ENCODE measurements around the gene NDUFS7. TPM values are rescaled to one million over a fixed set of nuclear protein-coding genes. Genes with fewer than 3 reads are reported as not detected.

The NDUFS7 gene
- total RNA-seq, 1 donor from 2014 or later: 216 TPM

DNA sequence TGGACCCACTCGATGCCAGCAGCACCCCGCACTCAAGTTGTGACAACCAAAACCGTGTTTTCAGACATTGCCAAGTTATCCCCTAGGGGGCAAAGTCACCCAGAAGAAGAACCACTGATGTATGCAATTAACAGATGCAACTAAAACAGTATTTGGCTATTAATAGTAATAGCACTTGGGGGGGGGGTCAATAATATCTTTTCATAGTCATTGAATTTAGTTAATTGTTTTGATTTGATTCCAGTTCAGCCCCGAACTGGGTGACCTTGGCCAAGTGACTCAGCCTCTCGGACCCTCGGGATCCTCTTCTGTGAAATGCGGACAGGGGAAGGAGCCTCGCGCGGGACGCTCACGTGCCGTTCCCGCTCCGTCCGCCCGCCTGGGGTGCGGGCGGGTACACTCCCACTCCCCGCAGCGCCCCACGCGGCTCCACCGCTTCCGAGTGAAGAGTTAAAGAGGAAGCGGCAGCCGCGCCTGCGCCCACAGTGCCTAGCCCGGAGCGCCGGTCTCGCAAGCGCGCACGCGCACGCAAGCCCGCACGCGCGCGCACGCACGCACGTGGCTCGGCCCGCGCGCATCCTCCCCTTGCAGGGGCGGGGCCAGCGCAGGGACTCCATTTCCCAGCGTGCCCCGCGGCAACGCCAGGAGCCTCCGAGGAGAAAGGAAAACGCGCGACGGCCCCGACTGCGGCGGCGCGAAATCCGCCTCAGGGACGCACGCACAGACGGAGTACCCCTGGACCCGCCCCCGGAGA lies 23.2 kb downstream of the NDUFS7 start:
- H3K27ac ChIP-seq: peak overlapping the region; percentile 55 to 61
- intact Hi-C loops (cut with DNase I): loop anchor here (1.0 to 2.0 kb wide), 3 partner anchors 24 to 52 kb away; partner anchors contain the start of genes NDUFS7 and RPS15
- peak; percentile 95 to 99 for DNase-seq (ENCODE audit: low spot score in 2 of 2)
- TF ChIP-seq, protein P1, sequence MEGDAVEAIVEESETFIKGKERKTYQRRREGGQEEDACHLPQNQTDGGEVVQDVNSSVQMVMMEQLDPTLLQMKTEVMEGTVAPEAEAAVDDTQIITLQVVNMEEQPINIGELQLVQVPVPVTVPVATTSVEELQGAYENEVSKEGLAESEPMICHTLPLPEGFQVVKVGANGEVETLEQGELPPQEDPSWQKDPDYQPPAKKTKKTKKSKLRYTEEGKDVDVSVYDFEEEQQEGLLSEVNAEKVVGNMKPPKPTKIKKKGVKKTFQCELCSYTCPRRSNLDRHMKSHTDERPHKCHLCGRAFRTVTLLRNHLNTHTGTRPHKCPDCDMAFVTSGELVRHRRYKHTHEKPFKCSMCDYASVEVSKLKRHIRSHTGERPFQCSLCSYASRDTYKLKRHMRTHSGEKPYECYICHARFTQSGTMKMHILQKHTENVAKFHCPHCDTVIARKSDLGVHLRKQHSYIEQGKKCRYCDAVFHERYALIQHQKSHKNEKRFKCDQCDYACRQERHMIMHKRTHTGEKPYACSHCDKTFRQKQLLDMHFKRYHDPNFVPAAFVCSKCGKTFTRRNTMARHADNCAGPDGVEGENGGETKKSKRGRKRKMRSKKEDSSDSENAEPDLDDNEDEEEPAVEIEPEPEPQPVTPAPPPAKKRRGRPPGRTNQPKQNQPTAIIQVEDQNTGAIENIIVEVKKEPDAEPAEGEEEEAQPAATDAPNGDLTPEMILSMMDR (IDR thresholded peaks at IDR 0.05): peak in 1 of 3 experiments; percentile 17
- H3K4me1 ChIP-seq: peaks cover 31 to 37% of the 10 kb centered on the region in 2 donors
- H3K4me3 ChIP-seq: peak overlapping the region; percentile 41 to 75
- H3K9me3 ChIP-seq: no peaks in the 10 kb centered on the region
- no peaks in the 10 kb centered on the region for H3K27me3 ChIP-seq
- H3K36me3 ChIP-seq: no peaks in the 10 kb centered on the region

DNA sequence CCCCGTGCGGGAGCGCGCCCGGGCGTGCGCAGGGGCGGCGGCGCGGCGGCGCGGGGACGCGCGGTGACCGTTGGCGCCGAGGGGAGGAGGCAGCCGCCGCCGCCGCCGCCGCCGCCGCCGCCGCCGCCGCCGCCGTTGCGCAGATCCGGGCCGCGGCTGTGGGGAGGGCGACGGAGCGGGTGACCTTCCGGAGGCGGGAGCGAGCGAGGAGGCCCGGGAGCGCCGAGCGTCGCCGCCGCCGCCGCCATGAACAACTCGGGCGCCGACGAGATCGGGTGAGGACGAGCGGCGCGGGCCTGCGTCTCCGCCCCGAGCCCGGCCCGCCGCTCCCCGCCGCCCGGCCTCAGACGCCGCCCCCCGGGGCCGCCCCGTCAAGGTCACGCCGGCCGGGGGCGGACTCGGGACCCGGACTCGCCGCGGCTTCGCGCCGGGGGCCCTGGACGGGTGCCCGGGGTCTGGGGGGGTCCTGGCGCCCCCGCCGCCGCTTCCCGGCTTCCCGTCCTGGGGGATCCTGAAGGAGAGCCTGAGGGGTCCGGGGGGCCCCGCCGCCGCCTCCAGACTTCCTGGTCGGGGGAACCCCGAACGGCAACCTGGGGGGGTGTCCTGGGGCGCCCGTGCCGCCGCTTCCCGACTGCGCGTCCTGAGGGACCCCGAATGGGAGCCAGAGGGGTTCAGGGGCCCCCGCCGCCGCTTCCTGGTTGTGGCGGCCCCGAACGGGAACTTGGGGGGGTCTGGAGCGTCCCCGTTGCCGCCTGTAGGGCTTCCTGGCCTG lies 24.0 kb downstream of the NDUFS7 start, which contains the start of gene DAZAP1:
Gene DAZAP1 (plus strand): TSS at position 59 of the 772 bp plus-strand sequence. CDS start 188 bp downstream, at position 247.
- intact Hi-C loops (cut with DNase I): loop anchor here (1.0 to 2.0 kb wide), 4 partner anchors 24 to 129 kb away; partner anchors contain the start of genes NDUFS7 and RPS15
- Histone ChIP-seq H3K9me3 (no peaks in the 10 kb centered on the region), H3K4me1 (peaks cover 31 to 35% of the 10 kb centered on the region in 2 donors), H3K27ac (peak within 1 kb of the TSS; percentile 96), H3K4me3 (peak within 1 kb of the TSS; percentile 95 to 99), H3K36me3 (no peaks in the 10 kb centered on the region), H3K27me3 (no peaks in the 10 kb centered on the region)
- TF ChIP-seq, protein P1 (IDR thresholded peaks at IDR 0.05): no peak
- DNase-seq (ENCODE audit: low spot score in 2 of 2): no peak

DNA sequence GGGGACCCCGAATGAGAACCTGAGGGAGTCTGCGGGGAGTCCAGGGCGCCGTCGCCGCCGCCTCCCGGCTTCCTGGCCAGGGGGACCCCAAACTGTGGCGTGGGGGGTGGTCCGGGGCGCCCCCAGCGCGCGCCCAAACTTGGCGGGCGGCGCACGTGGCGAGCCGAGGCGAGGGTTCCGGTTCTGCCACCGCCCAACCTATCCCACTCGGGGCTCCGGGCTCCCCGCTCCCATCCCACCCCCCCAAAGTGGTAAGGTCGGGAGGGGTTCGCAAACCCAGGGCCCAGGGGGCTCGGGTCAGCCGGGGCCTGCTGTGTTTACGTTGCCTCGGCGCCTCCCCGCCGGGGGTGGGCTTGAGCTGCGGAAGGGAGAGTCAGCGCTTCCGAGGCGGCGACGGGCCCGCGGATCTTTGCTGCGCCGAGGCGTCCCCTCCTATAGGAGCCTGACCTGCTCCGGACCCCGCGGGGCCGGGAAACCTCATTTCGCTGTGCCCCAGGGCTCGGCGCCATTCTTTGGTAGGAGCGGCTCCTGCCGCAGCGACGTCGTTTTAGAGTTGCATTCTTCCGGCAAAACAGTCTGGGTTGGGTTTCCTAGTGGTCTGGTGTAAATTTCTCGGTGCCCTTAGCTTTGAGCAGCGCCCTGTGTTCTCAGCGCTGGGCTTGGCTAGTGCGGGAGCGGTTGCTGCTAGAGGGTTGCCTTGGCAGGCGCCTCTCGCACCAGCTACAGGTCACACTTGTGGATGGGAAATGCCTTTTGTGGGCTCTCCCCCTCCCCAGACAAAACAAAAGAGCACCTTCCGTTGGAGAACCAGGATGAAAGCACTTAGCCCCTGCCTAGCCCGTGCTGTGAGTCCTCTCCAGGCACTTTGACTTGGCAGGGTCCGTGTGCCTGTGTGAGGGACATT lies 24.8 kb downstream of the NDUFS7 start:
- no peak for DNase-seq (ENCODE audit: low spot score in 2 of 2)
- Histone ChIP-seq H3K27me3 (no peaks in the 10 kb centered on the region), H3K4me1 (peaks cover 31 to 33% of the 10 kb centered on the region in 2 donors), H3K27ac (peak overlapping the region; percentile 96), H3K36me3 (peaks cover 0 to 4% of the 10 kb centered on the region in 2 donors), H3K4me3 (peak overlapping the region; percentile 95 to 99), H3K9me3 (no peaks in the 10 kb centered on the region)
- TF ChIP-seq, protein P1 (IDR thresholded peaks at IDR 0.05): no peak
- intact Hi-C loops (cut with DNase I): loop anchor here (2.0 kb wide), 1 partner anchor 130 kb away; no protein-coding TSS in a partner anchor

DNA sequence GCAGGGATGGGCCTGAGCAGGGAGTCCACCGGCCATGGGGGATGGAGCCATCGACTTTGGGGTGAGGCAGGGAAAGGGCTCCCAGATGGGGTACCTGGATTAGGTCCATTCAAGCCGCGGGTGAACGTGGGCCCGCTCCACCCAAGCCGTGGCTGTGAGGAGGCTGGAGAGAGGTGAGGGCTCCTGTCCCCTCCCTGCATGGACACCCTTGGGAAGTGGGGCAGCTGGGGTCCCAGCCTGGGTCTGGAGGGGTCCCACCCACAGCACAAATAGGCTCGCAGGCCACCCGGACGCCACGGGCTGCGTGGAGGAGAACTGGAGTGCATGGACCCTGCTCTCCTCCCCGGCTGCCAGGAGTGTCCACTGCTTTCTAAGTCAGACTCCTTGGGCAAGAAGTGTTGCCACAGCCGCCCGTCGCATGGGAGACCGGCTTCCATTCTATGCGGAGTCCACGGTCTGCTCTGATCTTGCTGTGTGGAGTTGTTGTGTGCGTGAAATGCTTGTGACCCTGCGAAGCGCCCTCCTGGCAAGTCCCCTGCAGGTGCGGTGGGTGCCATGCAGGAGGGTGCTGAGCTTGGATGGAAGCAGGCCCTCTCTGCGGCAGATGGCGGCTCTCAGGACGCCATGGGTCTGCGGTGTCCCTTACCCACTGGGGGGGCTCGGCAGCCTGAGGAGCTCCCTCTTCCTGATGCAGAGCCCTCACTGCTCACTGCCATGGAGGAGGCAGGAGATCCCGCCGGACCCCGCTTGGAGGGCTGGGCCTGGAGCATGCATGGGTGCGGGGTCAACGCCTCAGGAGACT lies 25.7 kb downstream of the NDUFS7 start:
- Histone ChIP-seq H3K4me3 (peak overlapping the region; percentile 95 to 99), H3K4me1 (peaks cover 31 to 33% of the 10 kb centered on the region in 2 donors), H3K27ac (peak overlapping the region; percentile 96), H3K36me3 (peaks cover 0 to 4% of the 10 kb centered on the region in 2 donors), H3K27me3 (no peaks in the 10 kb centered on the region), H3K9me3 (no peaks in the 10 kb centered on the region)
- TF ChIP-seq, protein P1 (IDR thresholded peaks at IDR 0.05): no peak
- no peak for DNase-seq (ENCODE audit: low spot score in 2 of 2)
- intact Hi-C loops (cut with DNase I): loop anchor here (2.0 kb wide), 1 partner anchor 131 kb away; no protein-coding TSS in a partner anchor
